ENCODE results near the gene MINDY4.
"Not testable (repeated sequence)": the region's sequence is repeated elsewhere in the genome, so short reads cannot be mapped to it uniquely, and the experiment has no call there.

MINDY4 gene

GRCh38 chr7:30831227-30831626 lies 60.0 kb downstream of the MINDY4 start:
- DNase-seq (ENCODE audit: low read depth), result no peak
- TF ChIP-seq, protein P1, sequence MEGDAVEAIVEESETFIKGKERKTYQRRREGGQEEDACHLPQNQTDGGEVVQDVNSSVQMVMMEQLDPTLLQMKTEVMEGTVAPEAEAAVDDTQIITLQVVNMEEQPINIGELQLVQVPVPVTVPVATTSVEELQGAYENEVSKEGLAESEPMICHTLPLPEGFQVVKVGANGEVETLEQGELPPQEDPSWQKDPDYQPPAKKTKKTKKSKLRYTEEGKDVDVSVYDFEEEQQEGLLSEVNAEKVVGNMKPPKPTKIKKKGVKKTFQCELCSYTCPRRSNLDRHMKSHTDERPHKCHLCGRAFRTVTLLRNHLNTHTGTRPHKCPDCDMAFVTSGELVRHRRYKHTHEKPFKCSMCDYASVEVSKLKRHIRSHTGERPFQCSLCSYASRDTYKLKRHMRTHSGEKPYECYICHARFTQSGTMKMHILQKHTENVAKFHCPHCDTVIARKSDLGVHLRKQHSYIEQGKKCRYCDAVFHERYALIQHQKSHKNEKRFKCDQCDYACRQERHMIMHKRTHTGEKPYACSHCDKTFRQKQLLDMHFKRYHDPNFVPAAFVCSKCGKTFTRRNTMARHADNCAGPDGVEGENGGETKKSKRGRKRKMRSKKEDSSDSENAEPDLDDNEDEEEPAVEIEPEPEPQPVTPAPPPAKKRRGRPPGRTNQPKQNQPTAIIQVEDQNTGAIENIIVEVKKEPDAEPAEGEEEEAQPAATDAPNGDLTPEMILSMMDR (IDR thresholded peaks at IDR 0.05; ENCODE audit: insufficient read depth, low read depth, low read length, missing control alignments), result no peak
- H3K4me3 ChIP-seq (ENCODE audit: low read depth, low read length), result no peak overlapping the region

GRCh38 chr7:30831936-30832335 lies 60.7 kb downstream of the MINDY4 start:
- no peak for DNase-seq (ENCODE audit: low read depth)
- no peak overlapping the region for H3K4me3 ChIP-seq (ENCODE audit: low read depth, low read length)
- TF ChIP-seq, protein P1 (IDR thresholded peaks at IDR 0.05; ENCODE audit: insufficient read depth, low read depth, low read length, missing control alignments), result no peak

GRCh38 chr7:30834017-30834674 lies 62.9 kb downstream of the MINDY4 start:
- not testable (repeated sequence) for H3K4me3 ChIP-seq (ENCODE audit: low read depth, low read length); DNase-seq (ENCODE audit: low read depth)

- no peak overlapping the region for H3K4me3 ChIP-seq (ENCODE audit: low read depth, low read length)
- DNase-seq (ENCODE audit: low read depth), result no peak
- TF ChIP-seq, protein P1 (IDR thresholded peaks at IDR 0.05; ENCODE audit: insufficient read depth, low read depth, low read length, missing control alignments), result no peak
These were observed 64.2 kb downstream of the MINDY4 start for GRCh38 chr7:30835396-30835915.

GRCh38 chr7:30836991-30837390 lies 65.8 kb downstream of the MINDY4 start:
- H3K4me3 ChIP-seq (ENCODE audit: low read depth, low read length), result no peak overlapping the region
- TF ChIP-seq, protein P1 (IDR thresholded peaks at IDR 0.05; ENCODE audit: insufficient read depth, low read depth, low read length, missing control alignments), result no peak
- no peak for DNase-seq (ENCODE audit: low read depth)

DNA sequence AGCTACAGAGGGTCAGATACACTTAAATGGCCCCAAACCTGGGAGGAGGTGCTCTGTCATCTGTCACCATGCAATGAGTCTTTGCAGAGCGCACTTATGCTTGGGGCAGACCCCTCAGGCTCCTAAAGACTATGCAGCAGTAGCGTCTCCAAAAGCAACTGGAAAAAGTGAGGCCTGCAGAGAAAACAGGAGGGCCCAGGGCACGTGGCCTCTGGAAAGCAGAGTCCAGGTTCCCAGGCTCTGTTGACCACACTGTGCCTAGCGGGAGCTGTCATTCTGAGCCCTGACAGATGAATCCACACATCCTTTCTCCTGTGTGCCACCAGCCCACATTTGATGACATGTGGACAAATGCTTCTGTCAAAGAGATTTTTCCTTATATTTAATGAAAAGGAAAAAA lies 66.4 kb downstream of the MINDY4 start:
- H3K4me3 ChIP-seq (ENCODE audit: low read depth, low read length), result no peak overlapping the region
- DNase-seq (ENCODE audit: low read depth), result no peak
- TF ChIP-seq, protein P1 (IDR thresholded peaks at IDR 0.05; ENCODE audit: insufficient read depth, low read depth, low read length, missing control alignments), result no peak

- no peak for DNase-seq (ENCODE audit: low read depth)
- TF ChIP-seq, protein P1 (IDR thresholded peaks at IDR 0.05; ENCODE audit: insufficient read depth, low read depth, low read length, missing control alignments), result no peak
- H3K4me3 ChIP-seq (ENCODE audit: low read depth, low read length), result no peak overlapping the region
These were observed 66.8 kb downstream of the MINDY4 start for GRCh38 chr7:30838008-30838407.

Data from GM12865 (cell line).